SK-N-SH (cell line): ENCODE results near the gene DDX50. TPM values are rescaled to one million over a fixed set of nuclear protein-coding genes. Genes with fewer than 3 reads are reported as not detected.

ENCODE experiments used
- CTCF ChIA-PET: fragments of 300-600, 350-600 bp; formaldehyde crosslinking; extraction: SDS; loops from one replicate; lab custom pipeline; 2021; lab: Yijun Ruan, JAX
- POLR2A ChIA-PET: fragments of 350-600 bp; sonication (Branson Sonifier 250); formaldehyde crosslinking; extraction: SDS; loops from one replicate; lab custom pipeline; 2020; ENCODE audit warnings: antibody characterized with exemption, inconsistent platforms; lab: Yijun Ruan, JAX
- DNase-seq: peaks from one replicate; pipeline ENCODE4 v3.0.0; 2012
- H2AFZ ChIP-seq: fragments of 200-600 bp; sonication (generic); 2 replicates; pipeline ENCODE4 v1.8.1; 2016; ENCODE audit warnings: antibody characterized with exemption, mild to moderate bottlenecking, low read depth
- H3F3A ChIP-seq: fragments of 200-600 bp; sonication (generic); replicated peaks from 2 replicates; pipeline ENCODE3; 2016; ENCODE audit warnings: antibody characterized with exemption, mild to moderate bottlenecking; ENCODE audit not compliant: insufficient read depth
- H3K27ac ChIP-seq, 2 experiments: fragments of 200-500 bp in 1 of 2; fragments of 200-600 bp in 1 of 2; sonication (Bioruptor generic) in 1 of 2; sonication (generic), shearing (Covaris generic) in 1 of 2; 2 replicates each; pipeline versions ENCODE4 v1.5.1 to v1.6.1; 2014 to 2016; ENCODE audit warnings: low read depth in 2 of 2, inconsistent platforms in 1 of 2, low read length in 1 of 2, mild to moderate bottlenecking in 1 of 2, mixed read lengths in 1 of 2
- H3K27me3 ChIP-seq: fragments of 200-600 bp; sonication (generic), shearing (Covaris generic); 2 replicates; pipeline ENCODE4 v1.6.1; 2016; ENCODE audit warnings: mixed run types; ENCODE audit not compliant: insufficient read depth
- H3K36me3 ChIP-seq, 2 experiments: fragments of 200-500 bp in 1 of 2; fragments of 200-600 bp in 1 of 2; sonication (Bioruptor generic) in 1 of 2; sonication (generic) in 1 of 2; replicated peaks in 1 of 2; 2 replicates each; pipeline versions ENCODE3 to v1.5.1; 2014 to 2016; ENCODE audit warnings: low read length in 1 of 2, mild to moderate bottlenecking in 1 of 2; ENCODE audit not compliant: insufficient read depth in 2 of 2, control insufficient read depth in 1 of 2
- H3K4me1 ChIP-seq, 2 experiments: fragments of 200-500 bp in 1 of 2; fragments of 200-600 bp in 1 of 2; sonication (Bioruptor generic) in 1 of 2; sonication (generic), shearing (Covaris generic) in 1 of 2; 2 replicates each; pipeline versions ENCODE4 v1.5.1 to v1.6.1; 2014 to 2016; ENCODE audit warnings: low read depth in 1 of 2, low read length in 1 of 2, mixed run types in 1 of 2; ENCODE audit not compliant: insufficient read depth in 2 of 2, control insufficient read depth in 1 of 2
- H3K4me2 ChIP-seq: fragments of 200-600 bp; sonication (generic), shearing (Covaris generic); 2 replicates; pipeline ENCODE4 v1.6.1; 2017; ENCODE audit warnings: mixed run types
- H3K4me3 ChIP-seq, 2 experiments: fragments of 200-500 bp in 1 of 2; fragments of 200-600 bp in 1 of 2; sonication (Bioruptor generic) in 1 of 2; sonication (generic), shearing (Covaris generic) in 1 of 2; 2 replicates each; pipeline versions ENCODE4 v1.5.1 to v1.8.1; 2014 to 2016; ENCODE audit warnings: low read depth in 2 of 2, inconsistent platforms in 1 of 2, low read length in 1 of 2, mild to moderate bottlenecking in 1 of 2, mixed read lengths in 1 of 2, moderate library complexity in 1 of 2
- H3K79me2 ChIP-seq: fragments of 200-600 bp; sonication (generic); 2 replicates; pipeline ENCODE4 v1.8.1; 2017; ENCODE audit warnings: mild to moderate bottlenecking; ENCODE audit not compliant: insufficient read depth
- H3K9ac ChIP-seq: fragments of 200-600 bp; sonication (generic); 2 replicates; pipeline ENCODE4 v1.6.1; 2017; ENCODE audit warnings: mixed run types
- H3K9me2 ChIP-seq: fragments of 200-600 bp; sonication (generic); 2 replicates; pipeline ENCODE4 v1.6.1; 2017; ENCODE audit warnings: mixed run types
- H3K9me3 ChIP-seq: fragments of 200-600 bp; sonication (generic); 2 replicates; pipeline ENCODE4 v1.6.1; 2017; ENCODE audit warnings: mixed run types, mild to moderate bottlenecking, moderate library complexity
- H4K20me1 ChIP-seq: fragments of 200-600 bp; sonication (generic); 2 replicates; pipeline ENCODE4 v1.6.1; 2017; ENCODE audit warnings: mild to moderate bottlenecking, mixed run types; ENCODE audit not compliant: insufficient read depth
- JUND ChIP-seq: IDR thresholded peaks from 2 replicates; pipeline ENCODE4 v1.4.0; 2012
- MXI1 ChIP-seq: IDR thresholded peaks from 2 replicates; pipeline ENCODE4 v1.6.1; 2012; ENCODE audit warnings: mild to moderate bottlenecking, low read depth, low read length, improper control_type of control experiment
- NFIC ChIP-seq: IDR thresholded peaks from 2 replicates; pipeline ENCODE4 v1.4.0; 2012; ENCODE audit warnings: borderline replicate concordance
- NRF1 ChIP-seq: IDR thresholded peaks from 2 replicates; pipeline ENCODE4 v1.6.1; 2012; ENCODE audit warnings: low read depth, mild to moderate bottlenecking, low read length
- POLR2AphosphoS5 ChIP-seq: IDR thresholded peaks from 2 replicates; pipeline ENCODE4 v1.6.1; 2012; ENCODE audit warnings: low read depth, low read length
- RCOR1 ChIP-seq: fragments of 150-350 bp; IDR thresholded peaks from 2 replicates; pipeline ENCODE4 v1.6.1; 2017; ENCODE audit warnings: antibody characterized with exemption, low read length
- SMC3 ChIP-seq: IDR thresholded peaks from 2 replicates; pipeline ENCODE4 v1.6.1; 2012; ENCODE audit warnings: low read depth, low read length, improper control_type of control experiment
- TCF12 ChIP-seq: IDR thresholded peaks from 2 replicates; pipeline ENCODE4 v1.4.0; 2012
- TEAD4 ChIP-seq: IDR thresholded peaks from 2 replicates; pipeline ENCODE4 v1.4.0; 2012; ENCODE audit warnings: mild to moderate bottlenecking, borderline replicate concordance; ENCODE audit not compliant: insufficient read depth
- WGBS: methylation state at CpG from one replicate; pipeline ENCODE4 v1.1.6; 2017; ENCODE audit warnings: low lambda C conversion rate; 5-methylcytosine and 5-hydroxymethylcytosine counted together
- polyA plus RNA-seq, 3 experiments: library from polyadenylated mRNA; depleted of rRNA; stranded (reverse); fragments of >200 nt; gene quantifications; 2 replicates each; pipeline ENCODE4 v1.2.3, GENCODE V29; 2012
- TF ChIP-seq, protein P1 (sequence below): IDR thresholded peaks from 2 replicates; pipeline ENCODE4 v1.4.0; 2012; ENCODE audit warnings: low read depth, borderline replicate concordance
- TF ChIP-seq, protein P2 (sequence below): IDR thresholded peaks from 2 replicates; pipeline ENCODE4 v1.4.0; 2012; ENCODE audit warnings: low read depth
- TF ChIP-seq, protein P3 (sequence below): IDR thresholded peaks from 2 replicates; pipeline ENCODE4; 2012

DDX50 gene
- polyA plus RNA-seq, 1 of the 3 experiments (the other 2 are of a cell fraction) = 33.5 TPM

DNA sequence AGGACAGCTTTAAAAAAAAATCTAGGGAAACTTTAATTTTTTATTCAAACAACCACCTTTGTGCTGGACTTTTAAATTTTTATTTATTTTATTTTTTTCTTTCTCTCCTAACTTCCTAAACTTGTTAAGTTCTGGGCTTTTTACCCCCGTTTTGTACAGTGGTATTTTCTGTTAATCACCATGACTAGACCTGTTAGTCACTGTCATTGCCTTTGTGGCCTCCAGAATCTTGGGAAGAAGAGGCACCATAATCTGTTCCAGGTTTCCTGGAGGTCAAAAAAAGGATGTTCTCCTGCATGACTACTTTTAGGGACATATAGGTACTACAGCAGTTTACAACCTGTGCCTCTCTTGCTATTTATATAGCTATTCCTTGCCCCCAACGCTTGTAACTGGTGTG, 31.1 kb upstream of the DDX50 start:
- Histone ChIP-seq H3K9me3 (no peaks in the 10 kb centered on the region), H3K79me2 (no peaks in the 10 kb centered on the region), H3K4me1 (peaks cover 16 to 26% of the 10 kb centered on the region in 2 experiments; a peak in 3 of 4 replicates), H3K4me2 (no peak overlapping the region), H2AFZ (no peak overlapping the region), H3K27me3 (no peaks in the 10 kb centered on the region), H3K9ac (no peak overlapping the region), H3K36me3 (no peaks in the 10 kb centered on the region), H4K20me1 (no peaks in the 10 kb centered on the region), H3K4me3 (no peak overlapping the region), H3K9me2 (no peaks in the 10 kb centered on the region), H3F3A (peaks cover 14% of the 10 kb centered on the region), H3K27ac (peak overlapping the region in 1 of 2 experiments; percentile 83; a peak in 2 of 4 replicates)
- TF ChIP-seq TCF12 = no peak
- no peak for TF ChIP-seq RCOR1
- no peak for TF ChIP-seq SMC3
- TF ChIP-seq POLR2AphosphoS5 = no peak
- TF ChIP-seq JUND = no peak
- TF ChIP-seq TEAD4 = no peak
- TF ChIP-seq, protein P1, sequence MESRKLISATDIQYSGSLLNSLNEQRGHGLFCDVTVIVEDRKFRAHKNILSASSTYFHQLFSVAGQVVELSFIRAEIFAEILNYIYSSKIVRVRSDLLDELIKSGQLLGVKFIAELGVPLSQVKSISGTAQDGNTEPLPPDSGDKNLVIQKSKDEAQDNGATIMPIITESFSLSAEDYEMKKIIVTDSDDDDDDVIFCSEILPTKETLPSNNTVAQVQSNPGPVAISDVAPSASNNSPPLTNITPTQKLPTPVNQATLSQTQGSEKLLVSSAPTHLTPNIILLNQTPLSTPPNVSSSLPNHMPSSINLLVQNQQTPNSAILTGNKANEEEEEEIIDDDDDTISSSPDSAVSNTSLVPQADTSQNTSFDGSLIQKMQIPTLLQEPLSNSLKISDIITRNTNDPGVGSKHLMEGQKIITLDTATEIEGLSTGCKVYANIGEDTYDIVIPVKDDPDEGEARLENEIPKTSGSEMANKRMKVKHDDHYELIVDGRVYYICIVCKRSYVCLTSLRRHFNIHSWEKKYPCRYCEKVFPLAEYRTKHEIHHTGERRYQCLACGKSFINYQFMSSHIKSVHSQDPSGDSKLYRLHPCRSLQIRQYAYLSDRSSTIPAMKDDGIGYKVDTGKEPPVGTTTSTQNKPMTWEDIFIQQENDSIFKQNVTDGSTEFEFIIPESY = no peak
- no peak for TF ChIP-seq NFIC
- no peak for TF ChIP-seq NRF1
- TF ChIP-seq MXI1 = no peak
- TF ChIP-seq, protein P2, sequence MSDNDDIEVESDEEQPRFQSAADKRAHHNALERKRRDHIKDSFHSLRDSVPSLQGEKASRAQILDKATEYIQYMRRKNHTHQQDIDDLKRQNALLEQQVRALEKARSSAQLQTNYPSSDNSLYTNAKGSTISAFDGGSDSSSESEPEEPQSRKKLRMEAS = no peak
- 48% methylated on average over 2 of the region's 2 CpGs for WGBS
- ChIA-PET CTCF (interaction anchor here (1.5 kb wide), 1 partner anchor 42 kb away, joined by 3 read pairs; the partner anchor contains the start of gene STOX1), POLR2A (no interaction called here)
- DNase-seq = no peak

DNA sequence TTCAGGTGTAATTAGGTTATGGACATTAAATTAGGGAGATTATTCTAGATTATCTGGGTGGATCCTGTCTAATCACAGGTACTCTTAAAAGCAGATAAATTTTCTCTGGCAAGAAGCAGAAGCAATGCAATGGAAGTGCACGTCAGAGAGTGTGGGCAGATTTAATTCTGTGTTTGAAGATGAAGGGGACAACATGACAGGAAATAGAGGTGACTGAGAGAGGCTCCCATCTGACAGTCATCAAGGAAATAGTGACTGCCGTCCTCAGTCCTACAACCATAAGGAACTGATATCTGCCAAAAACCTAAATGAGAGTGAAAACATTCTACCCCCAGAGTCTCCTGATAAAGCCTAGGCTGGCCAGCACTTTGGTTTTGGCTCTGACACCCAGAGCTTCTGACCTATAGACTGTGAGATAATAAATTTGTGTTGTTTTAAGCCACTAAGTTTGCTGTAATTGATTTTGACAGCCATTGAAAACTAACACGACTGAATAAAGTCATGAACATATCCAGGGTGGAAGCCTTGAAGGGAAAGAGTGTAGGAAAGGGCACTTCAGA, 30.5 kb upstream of the DDX50 start:
- Histone ChIP-seq H3K79me2 (no peaks in the 10 kb centered on the region), H3K27ac (peak overlapping the region; percentile 75 to 83), H4K20me1 (no peaks in the 10 kb centered on the region), H2AFZ (peak overlapping the region; percentile 61; the same call in 1 of the 2 replicates), H3K9me2 (no peaks in the 10 kb centered on the region), H3F3A (peaks cover 14% of the 10 kb centered on the region), H3K4me2 (0 out of 2 replicates have a peak overlapping the region, but pooled peaks have one; percentile 46), H3K4me3 (no peak overlapping the region), H3K9me3 (no peaks in the 10 kb centered on the region), H3K9ac (no peak overlapping the region), H3K36me3 (no peaks in the 10 kb centered on the region), H3K27me3 (no peaks in the 10 kb centered on the region), H3K4me1 (peaks cover 16 to 26% of the 10 kb centered on the region in 2 experiments; a peak in 3 of 4 replicates)
- WGBS = 58% methylated on average over 3 of the region's 3 CpGs
- ChIA-PET POLR2A (no interaction called here), CTCF (interaction anchor here (0.7 to 1.5 kb wide), 2 partner anchors 21 to 43 kb away, joined by 3 read pairs; partner anchors contain the start of gene STOX1)
- no peak for DNase-seq
- TF ChIP-seq, protein P3, sequence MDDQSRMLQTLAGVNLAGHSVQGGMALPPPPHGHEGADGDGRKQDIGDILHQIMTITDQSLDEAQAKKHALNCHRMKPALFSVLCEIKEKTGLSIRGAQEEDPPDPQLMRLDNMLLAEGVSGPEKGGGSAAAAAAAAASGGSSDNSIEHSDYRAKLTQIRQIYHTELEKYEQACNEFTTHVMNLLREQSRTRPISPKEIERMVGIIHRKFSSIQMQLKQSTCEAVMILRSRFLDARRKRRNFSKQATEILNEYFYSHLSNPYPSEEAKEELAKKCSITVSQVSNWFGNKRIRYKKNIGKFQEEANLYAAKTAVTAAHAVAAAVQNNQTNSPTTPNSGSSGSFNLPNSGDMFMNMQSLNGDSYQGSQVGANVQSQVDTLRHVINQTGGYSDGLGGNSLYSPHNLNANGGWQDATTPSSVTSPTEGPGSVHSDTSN = 0 out of 2 replicates have a peak, but pooled peaks have one; percentile 29
- TF ChIP-seq NRF1 = no peak
